ENCODE measurements around the gene PLET1. TPM values are rescaled to one million over a fixed set of nuclear protein-coding genes. Genes with fewer than 3 reads are reported as not detected.

The PLET1 gene
- total and polyA plus RNA-seq, 2 donors (not counting 1 experiment from before 2014, with no cell fraction given), result not detected

GRCh38 chr11:112294688-112295340, 34.2 kb upstream of the PLET1 start:
- peak in 1 of 2 donors; percentile 62 for DNase-seq (ENCODE audit: low read depth in 2 of 2)
- H3K27ac ChIP-seq (ENCODE audit: insufficient read depth, low read length), result no peak overlapping the region
- TF ChIP-seq CTCF (conservative IDR thresholded peaks at IDR 0.05 in 1 of 2, IDR thresholded peaks at IDR 0.05 in 1 of 2; ENCODE audit: low read depth in 1 of 2, low read length in 2 of 2) (no peak), EZH2 (IDR thresholded peaks at IDR 0.05; ENCODE audit: low read length, missing control alignments) (no peak)
- no peaks in the 10 kb centered on the region for H3K27me3 ChIP-seq (ENCODE audit: control insufficient read depth, insufficient read depth, low read length)
- no peak overlapping the region for H3K9ac ChIP-seq (ENCODE audit: insufficient read depth, low read length)
- H3K9me3 ChIP-seq (ENCODE audit: control insufficient read depth, insufficient read depth, low read depth, low read length), result no peaks in the 10 kb centered on the region
- H3K4me3 ChIP-seq (replicated peaks in 1 of 4; ENCODE audit: control extremely low read depth in 1 of 4, insufficient read depth in 1 of 4, low read depth in 3 of 4, low read length in 4 of 4), result no peak overlapping the region
- no peak overlapping the region for H2AFZ ChIP-seq (ENCODE audit: low read length)
- H3K4me1 ChIP-seq (ENCODE audit: control insufficient read depth, extremely low read depth, insufficient read depth, low read length), result peaks cover 5% of the 10 kb centered on the region
- H4K20me1 ChIP-seq (ENCODE audit: control insufficient read depth, extremely low read depth, insufficient read depth, low read length), result no peaks in the 10 kb centered on the region
- no peak overlapping the region for H3K4me2 ChIP-seq (ENCODE audit: extremely low read depth, insufficient read depth, low read length)
- no peaks in the 10 kb centered on the region for H3K36me3 ChIP-seq (ENCODE audit: control insufficient read depth, insufficient read depth, low read length)
- H3K79me2 ChIP-seq (ENCODE audit: control insufficient read depth, insufficient read depth, low read length), result no peaks in the 10 kb centered on the region

GRCh38 chr11:112293614-112294013, 33.0 kb upstream of the PLET1 start:
- no peaks in the 10 kb centered on the region for H3K79me2 ChIP-seq (ENCODE audit: control insufficient read depth, insufficient read depth, low read length)
- no peaks in the 10 kb centered on the region for H3K9me3 ChIP-seq (ENCODE audit: control insufficient read depth, insufficient read depth, low read depth, low read length)
- H4K20me1 ChIP-seq (ENCODE audit: control insufficient read depth, extremely low read depth, insufficient read depth, low read length), result no peaks in the 10 kb centered on the region
- peak overlapping the region; percentile 50 for H3K27ac ChIP-seq (ENCODE audit: insufficient read depth, low read length)
- TF ChIP-seq CTCF (conservative IDR thresholded peaks at IDR 0.05 in 1 of 2, IDR thresholded peaks at IDR 0.05 in 1 of 2; ENCODE audit: low read depth in 1 of 2, low read length in 2 of 2), result no peak
- no peak for TF ChIP-seq EZH2 (IDR thresholded peaks at IDR 0.05; ENCODE audit: low read length, missing control alignments)
- peak overlapping the region; percentile 8 for H2AFZ ChIP-seq (ENCODE audit: low read length)
- peaks cover 5% of the 10 kb centered on the region for H3K4me1 ChIP-seq (ENCODE audit: control insufficient read depth, extremely low read depth, insufficient read depth, low read length)
- no peaks in the 10 kb centered on the region for H3K27me3 ChIP-seq (ENCODE audit: control insufficient read depth, insufficient read depth, low read length)
- no peak overlapping the region for H3K4me2 ChIP-seq (ENCODE audit: extremely low read depth, insufficient read depth, low read length)
- DNase-seq (ENCODE audit: low read depth in 2 of 2), result no peak
- no peak overlapping the region for H3K4me3 ChIP-seq (replicated peaks in 1 of 4; ENCODE audit: control extremely low read depth in 1 of 4, insufficient read depth in 1 of 4, low read depth in 3 of 4, low read length in 4 of 4)
- no peaks in the 10 kb centered on the region for H3K36me3 ChIP-seq (ENCODE audit: control insufficient read depth, insufficient read depth, low read length)
- H3K9ac ChIP-seq (ENCODE audit: insufficient read depth, low read length), result no peak overlapping the region

GRCh38 chr11:112292785-112293407, 32.2 kb upstream of the PLET1 start:
- no peaks in the 10 kb centered on the region for H3K27me3 ChIP-seq (ENCODE audit: control insufficient read depth, insufficient read depth, low read length)
- H3K27ac ChIP-seq (ENCODE audit: insufficient read depth, low read length), result peak overlapping the region; percentile 50
- H4K20me1 ChIP-seq (ENCODE audit: control insufficient read depth, extremely low read depth, insufficient read depth, low read length), result no peaks in the 10 kb centered on the region
- H3K4me2 ChIP-seq (ENCODE audit: extremely low read depth, insufficient read depth, low read length), result peak overlapping the region; percentile 73
- peaks cover 2% of the 10 kb centered on the region for H3K4me1 ChIP-seq (ENCODE audit: control insufficient read depth, extremely low read depth, insufficient read depth, low read length)
- TF ChIP-seq EZH2 (IDR thresholded peaks at IDR 0.05; ENCODE audit: low read length, missing control alignments) (no peak), CTCF (conservative IDR thresholded peaks at IDR 0.05 in 1 of 2, IDR thresholded peaks at IDR 0.05 in 1 of 2; ENCODE audit: low read depth in 1 of 2, low read length in 2 of 2) (no peak)
- H3K9me3 ChIP-seq (ENCODE audit: control insufficient read depth, insufficient read depth, low read depth, low read length), result no peaks in the 10 kb centered on the region
- H3K79me2 ChIP-seq (ENCODE audit: control insufficient read depth, insufficient read depth, low read length), result no peaks in the 10 kb centered on the region
- H3K36me3 ChIP-seq (ENCODE audit: control insufficient read depth, insufficient read depth, low read length), result no peaks in the 10 kb centered on the region
- H3K4me3 ChIP-seq (replicated peaks in 1 of 4; ENCODE audit: control extremely low read depth in 1 of 4, insufficient read depth in 1 of 4, low read depth in 3 of 4, low read length in 4 of 4), result no peak overlapping the region
- H3K9ac ChIP-seq (ENCODE audit: insufficient read depth, low read length), result no peak overlapping the region
- peak; percentile 89 to 96 for DNase-seq (ENCODE audit: low read depth in 2 of 2)
- H2AFZ ChIP-seq (ENCODE audit: low read length), result no peak overlapping the region

Measured in fibroblast of lung (primary cell).